ENCODE data around the gene ZFAND6.

- no peak for TF ChIP-seq POLR2AphosphoS5 (IDR thresholded peaks at IDR 0.05)
- TF ChIP-seq CTCF (IDR thresholded peaks at IDR 0.05 in 8 of 11, conservative IDR thresholded peaks at IDR 0.05 in 3 of 11), result no peak
Measured at GRCh38 chr15:80026310-80026709, 33.2 kb upstream of the ZFAND6 start.
